ENCODE measurements around the gene HOXD10.

The HOXD10 gene

GRCh38 chr2:176152350-176153181 lies 36.0 kb downstream of the HOXD10 start:
- DNase-seq = no peak

GRCh38 chr2:176154576-176155252 lies 38.1 kb downstream of the HOXD10 start:
- no peak for DNase-seq

GRCh38 chr2:176155356-176156044 lies 38.9 kb downstream of the HOXD10 start:
- DNase-seq = no peak

- DNase-seq = no peak
Observed at GRCh38 chr2:176156301-176156806, 39.8 kb downstream of the HOXD10 start.

- DNase-seq = no peak
Observed at GRCh38 chr2:176156807-176157498, 40.4 kb downstream of the HOXD10 start, which contains the start of gene HOXD3. HOXD3 (plus strand) TSS chr2:176157307; CDS start chr2:176169115, 11,808 bp downstream.

- no peak for DNase-seq
Observed at GRCh38 chr2:176157499-176158185, 41.1 kb downstream of the HOXD10 start.

- DNase-seq = no peak
Observed at GRCh38 chr2:176158186-176158591, 41.6 kb downstream of the HOXD10 start.

- DNase-seq = no peak
Observed at GRCh38 chr2:176158855-176159662, 42.5 kb downstream of the HOXD10 start.

GRCh38 chr2:176159663-176160250 lies 43.2 kb downstream of the HOXD10 start:
- DNase-seq = no peak

- DNase-seq = no peak
Observed at GRCh38 chr2:176160251-176160985, 43.8 kb downstream of the HOXD10 start.

- no peak for DNase-seq
Observed at GRCh38 chr2:176160986-176161824, 44.6 kb downstream of the HOXD10 start.

GRCh38 chr2:176161825-176162626 lies 45.4 kb downstream of the HOXD10 start:
- no peak for DNase-seq

GRCh38 chr2:176162911-176163671 lies 46.5 kb downstream of the HOXD10 start:
- no peak for DNase-seq

GRCh38 chr2:176163672-176164056 lies 47.1 kb downstream of the HOXD10 start:
- DNase-seq = no peak

- DNase-seq = no peak
Observed at GRCh38 chr2:176164201-176164600, 47.6 kb downstream of the HOXD10 start.

- no peak for DNase-seq
Observed at GRCh38 chr2:176164611-176165369, 48.2 kb downstream of the HOXD10 start.
